HG02884 (cell line): ENCODE measurements around the gene L1TD1.
"Not testable (repeated sequence)": the region's sequence is repeated elsewhere in the genome, so short reads cannot be mapped to it uniquely, and the experiment has no call there.

Experiments
- ATAC-seq: cut with Tn5 transposase; IDR thresholded peaks from one replicate; pipeline ENCODE4 v1.9.1; 2021; ENCODE audit warnings: mild to moderate bottlenecking, moderate library complexity; ENCODE audit not compliant: unreplicated experiment

The L1TD1 gene

DNA sequence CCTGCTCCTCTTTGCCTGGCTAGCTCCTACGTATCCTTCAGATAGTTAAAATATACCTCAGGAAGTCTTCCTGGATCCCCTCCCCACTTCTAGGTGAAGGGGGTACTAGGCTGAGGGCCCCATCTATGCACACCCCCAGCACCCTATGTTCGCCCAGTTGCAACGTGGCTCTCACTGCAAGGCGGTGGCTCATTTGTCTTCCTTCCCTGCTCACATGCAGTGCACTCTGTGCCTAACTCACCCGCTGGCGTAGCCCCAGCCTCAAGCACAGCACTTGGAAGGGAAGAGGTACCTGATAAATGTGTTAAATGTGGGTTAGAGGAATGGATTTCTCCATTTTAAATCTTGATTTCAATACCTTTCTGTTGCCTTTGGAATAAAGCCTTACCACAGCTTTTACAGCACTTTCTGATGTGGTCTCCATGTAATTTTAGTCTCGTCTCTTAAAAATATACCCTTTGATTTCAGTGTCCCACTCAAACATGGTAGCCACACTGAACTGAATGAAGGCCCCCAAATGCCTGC lies 39.3 kb downstream of the L1TD1 start:
- ATAC-seq = no peak

DNA sequence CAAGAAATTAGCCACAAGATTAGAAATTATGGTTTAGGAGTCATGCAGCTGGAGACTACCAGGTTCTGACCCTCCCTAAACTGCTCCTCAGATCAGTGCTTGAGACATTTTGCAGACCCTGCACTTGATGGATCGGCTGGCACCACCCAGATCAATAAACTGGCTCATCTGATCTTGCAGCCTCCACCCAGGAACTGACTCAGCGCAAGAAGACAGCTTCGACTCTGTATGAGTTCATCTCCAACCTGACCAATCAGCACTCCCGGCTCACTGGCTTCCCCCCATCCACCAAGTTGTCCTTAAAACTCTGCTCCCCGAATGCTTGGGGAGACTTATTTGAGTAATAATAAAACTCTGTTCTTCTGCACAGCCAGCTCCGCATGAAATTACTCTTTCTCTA lies 40.0 kb downstream of the L1TD1 start:
- ATAC-seq = no peak

DNA sequence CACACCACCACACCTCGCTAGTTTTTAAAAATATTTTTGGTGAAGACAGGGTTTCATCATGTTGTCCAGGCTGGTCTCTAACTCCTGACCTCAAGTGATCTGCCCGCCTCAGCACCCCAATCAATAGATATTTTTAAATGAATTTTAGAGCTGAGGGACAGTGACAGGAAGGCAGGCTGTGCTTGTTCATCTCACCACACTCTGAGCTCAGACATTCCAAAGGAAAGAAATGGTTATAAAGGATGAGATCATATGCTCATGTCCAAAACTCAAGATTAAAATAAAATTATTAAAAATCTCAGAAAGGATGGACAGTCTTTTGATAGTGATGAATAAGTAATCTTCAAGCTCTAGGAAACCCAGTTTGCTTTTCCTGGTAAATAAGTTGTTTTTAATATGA lies 40.9 kb downstream of the L1TD1 start:
- ATAC-seq = no peak

DNA sequence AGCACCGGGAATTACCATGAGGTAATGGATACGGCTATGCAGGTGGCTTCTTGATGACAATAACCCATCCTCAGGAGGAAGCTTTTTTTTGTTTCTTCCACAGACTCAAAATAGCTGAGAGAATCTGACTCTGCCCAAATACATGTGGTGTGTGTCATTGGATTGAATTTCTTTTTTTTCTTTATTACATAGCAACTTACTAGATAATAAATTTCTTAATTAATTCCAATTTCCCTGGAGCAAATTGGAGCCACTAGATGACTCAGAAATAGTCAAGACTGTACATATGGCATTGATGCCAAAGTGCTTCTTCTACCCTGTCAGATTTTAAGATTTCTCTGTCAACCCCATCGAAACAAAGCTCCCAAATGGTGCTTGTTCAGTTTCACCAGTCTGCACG lies 42.7 kb downstream of the L1TD1 start:
- no peak for ATAC-seq

DNA sequence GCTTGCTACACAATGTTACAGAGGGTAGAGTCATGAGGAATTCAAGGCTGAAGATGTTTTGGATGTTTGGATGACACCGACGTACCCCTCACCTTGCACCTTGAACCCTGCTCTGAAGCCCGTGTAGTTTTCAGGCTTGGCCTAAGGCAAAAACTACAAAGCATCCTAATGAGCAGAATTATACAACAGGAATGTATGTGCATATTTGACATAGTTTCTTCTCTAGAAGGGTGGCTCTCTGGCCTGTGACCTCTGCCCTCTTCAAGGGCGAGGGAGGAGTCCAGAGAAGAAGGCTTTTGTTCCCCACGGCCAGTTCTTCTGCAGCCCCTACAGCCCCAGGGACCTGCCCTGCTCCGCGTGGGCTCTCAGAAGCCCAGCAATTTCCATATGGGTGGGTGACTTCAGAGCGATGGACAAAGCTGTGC lies 43.3 kb downstream of the L1TD1 start:
- ATAC-seq = no peak

DNA sequence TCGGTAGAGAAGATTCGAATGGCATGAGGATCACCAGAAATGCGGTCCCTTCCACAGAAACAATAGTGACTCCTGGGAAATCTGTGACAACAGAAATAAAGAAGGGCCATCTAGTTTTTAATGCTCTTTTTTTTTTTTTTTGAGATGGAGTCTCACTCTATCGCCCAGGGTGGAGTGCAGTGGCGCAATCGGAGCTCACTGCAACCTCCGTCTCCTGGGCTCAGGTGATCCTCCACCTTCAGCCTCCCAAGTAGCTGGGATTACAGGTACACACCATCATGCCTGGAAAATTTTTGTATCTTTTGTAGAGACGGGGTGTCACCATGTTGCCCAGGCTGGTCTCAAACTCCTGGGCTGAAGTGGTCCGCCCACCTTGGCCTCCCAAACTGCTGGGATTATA lies 43.9 kb downstream of the L1TD1 start:
- ATAC-seq = no peak

DNA sequence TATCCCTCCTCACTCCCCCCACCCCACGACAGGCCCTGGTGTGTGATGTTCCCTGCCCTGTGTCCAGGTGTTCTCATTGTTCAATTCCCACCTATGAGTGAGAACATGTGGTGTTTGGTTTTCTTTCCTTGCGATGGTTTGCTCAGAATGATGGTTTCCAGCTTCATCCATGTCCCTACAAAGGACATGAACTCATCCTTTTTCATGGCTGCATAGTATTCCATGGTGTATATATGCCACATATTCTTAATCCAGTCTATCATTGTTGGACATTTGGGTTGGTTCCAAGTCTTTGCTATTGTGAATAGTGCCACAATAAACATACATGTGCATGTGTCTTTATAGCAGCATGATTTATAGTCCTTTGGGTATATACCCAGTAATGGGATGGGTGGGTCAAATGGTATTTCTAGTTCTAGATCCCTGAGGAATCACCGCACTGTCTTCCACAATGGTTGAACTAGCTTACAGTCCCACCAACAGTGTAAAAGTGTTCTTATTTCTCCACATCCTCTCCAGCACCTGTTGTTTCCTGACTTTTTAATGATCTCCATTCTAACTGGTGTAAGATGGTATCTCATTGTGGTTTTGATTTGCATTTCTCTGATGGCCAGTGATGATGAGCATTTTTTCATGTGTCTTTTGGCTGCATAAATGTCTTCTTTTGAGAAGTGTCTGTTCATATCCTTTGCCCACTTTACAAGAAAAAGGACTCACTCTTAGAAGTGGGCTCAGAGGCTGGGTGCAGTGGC lies 45.2 kb downstream of the L1TD1 start:
- ATAC-seq = not testable (repeated sequence)

DNA sequence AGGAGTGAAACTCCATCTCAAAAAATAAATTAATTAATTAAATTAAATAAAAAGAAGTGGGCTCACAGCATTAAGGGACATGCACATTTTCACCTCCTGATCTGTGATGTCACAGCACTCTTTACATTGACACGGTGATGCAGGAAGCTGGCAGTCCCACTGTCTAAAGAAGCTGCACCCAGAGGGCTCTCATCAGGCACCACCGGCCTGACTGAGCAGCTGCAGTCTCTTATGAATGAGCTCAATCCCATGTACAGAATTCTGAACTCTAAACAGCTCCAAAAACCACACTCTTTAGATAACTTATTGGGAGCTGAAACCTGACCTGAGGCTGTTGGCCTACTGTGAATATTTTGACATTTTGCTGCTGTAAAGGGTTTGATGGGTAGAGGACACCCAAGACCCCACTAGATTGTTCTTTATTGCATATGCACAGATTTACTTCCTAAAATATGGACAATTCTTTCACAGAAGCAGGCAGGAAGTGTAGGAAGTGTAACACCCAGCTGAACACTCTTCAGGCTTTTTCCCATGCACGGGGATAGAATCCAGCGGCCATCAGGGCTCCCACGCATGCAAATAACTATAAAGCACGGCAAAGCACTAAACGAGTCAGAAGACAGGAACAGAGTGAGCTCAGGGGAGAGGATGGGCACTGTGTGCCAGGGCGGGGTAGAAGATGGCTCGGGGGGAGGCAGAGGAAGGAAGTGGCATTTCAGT lies 46.2 kb downstream of the L1TD1 start:
- no peak for ATAC-seq

DNA sequence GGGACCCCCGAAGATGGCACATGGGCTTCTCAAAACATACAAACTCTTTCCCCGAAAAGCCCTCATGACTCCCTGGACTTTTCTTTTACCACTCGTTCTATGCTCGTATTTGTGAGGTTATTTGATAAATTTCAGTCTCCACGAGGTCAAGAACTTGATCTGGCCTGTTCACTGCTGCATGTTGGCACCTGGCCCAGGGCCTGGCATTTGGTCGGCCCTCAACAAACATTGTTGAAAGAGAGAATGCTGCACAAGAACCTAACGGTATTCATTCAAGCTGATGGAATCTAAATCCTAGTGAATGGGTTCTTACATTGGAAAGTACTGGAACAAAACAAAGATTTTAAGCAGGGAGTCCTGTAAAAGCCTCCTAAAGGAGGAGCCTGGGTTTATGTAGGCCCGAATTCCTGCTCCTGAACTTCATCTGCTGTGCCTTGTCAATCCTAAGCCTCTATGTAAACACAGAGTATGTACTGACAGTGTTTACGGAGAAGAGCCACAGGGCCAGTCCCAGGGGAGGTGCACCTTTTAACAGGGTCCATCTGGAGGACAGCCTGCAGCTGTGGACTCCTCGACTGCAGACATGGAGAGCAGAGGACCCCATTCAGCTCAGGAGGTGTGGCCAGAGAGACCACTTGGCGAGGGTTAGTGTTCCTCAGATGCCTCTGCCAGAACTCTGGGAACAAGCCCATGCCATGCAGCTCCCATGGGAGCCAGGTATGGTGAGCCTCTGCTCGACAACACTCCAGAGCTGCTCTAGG lies 46.9 kb downstream of the L1TD1 start:
- no peak for ATAC-seq

DNA sequence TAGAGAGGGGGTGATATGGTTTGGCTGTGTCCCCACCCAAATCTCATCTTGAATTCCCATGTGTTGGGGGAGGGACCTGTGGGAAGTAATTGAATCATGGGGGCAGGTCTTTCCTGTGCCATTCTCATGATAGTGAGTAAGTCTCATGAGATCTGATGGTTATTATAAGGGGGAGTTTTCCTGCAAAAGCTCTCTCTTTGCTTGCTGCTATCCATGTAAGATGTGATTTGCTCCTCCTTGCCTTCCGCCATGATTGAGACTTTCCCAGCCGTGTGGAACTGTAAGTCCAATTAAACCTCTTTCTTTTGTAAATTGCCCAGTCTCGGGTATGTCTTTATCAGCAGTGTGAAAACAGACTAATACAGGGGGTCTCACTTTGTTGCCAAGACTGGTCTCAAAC lies 49.7 kb downstream of the L1TD1 start:
- ATAC-seq = not testable (repeated sequence)

DNA sequence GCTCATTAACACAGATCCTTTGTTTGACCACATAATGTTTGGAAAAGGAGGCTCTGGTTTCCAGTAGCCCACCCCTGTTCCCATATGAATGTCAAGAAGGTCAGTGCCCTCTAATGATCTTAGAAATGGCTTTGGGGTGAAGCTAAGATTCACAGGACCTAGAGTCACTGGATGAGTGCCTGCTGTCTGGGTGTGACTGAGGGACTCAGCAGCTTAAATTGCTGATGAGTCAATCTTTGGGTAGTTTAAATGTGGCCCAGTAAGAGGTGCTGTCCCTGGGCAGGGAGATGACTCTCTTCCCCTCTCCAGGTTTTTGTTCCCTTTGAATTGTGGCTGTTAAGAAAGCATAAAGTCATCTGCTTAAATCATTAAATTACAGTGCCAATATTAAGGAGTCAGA lies 50.6 kb downstream of the L1TD1 start:
- no peak for ATAC-seq

DNA sequence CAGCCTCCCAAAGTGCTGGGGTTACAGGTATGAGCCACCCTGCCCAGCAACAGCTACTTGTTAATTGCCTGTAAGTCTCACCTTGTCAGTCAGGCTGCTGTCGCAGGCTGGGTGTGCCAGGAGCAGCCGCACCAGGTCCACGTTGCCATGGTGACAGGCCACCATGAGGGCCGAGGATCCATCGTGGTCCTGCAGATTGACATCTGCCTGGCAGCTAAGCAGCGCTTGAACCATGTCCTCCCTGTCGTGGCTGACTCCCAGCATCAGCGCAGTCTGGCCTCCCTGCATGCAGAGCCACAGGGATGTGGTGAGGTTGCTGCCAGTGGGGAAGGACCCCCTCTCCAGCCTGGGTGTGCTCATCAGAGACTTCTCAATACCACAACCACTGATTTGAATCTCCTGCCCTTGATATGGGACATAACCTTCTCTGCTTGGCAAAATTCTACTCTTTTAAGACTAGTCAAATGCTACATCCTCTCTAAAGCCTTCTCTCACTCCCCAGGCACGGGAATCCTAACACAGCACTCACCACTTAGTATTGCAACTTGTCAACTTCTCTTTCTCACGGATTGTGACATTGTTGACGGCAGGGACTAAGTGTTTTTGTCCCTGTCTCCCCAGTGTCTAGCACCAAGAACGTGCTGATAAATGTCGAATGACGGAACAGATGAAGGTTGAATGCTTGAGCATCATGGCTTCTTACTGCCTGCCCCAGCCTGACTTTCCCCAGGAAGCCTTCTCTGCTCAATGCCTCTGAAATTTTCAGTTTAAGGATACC lies 52.9 kb downstream of the L1TD1 start:
- no peak for ATAC-seq

DNA sequence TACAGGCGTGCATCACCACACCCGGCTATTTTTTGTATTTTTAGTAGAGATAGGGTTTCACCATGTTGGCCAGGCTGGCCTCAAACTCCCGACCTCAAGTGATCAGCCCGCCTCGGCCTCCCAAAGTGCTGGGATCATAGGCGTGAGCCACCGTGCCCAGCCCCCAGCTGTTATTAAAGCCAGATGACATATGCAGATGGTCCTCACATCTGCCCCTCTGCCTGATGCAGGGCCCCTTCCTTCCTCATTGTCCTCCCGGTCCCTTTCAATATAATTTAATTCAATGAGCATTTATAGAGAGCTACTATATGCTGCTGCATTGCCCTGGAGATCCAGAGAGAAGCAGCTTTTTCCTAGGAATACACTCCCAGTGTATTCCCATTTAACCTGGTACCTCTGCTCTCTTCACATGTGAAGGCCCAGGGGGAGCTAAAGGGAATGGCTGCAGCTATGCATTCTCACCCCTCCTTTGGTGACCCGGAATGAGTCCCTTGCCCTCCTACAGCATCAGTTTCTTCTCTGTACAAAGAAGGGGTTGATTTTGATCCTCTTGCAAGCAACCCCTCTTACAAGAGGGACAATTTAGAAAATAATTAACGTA lies 55.6 kb downstream of the L1TD1 start:
- ATAC-seq = no peak

DNA sequence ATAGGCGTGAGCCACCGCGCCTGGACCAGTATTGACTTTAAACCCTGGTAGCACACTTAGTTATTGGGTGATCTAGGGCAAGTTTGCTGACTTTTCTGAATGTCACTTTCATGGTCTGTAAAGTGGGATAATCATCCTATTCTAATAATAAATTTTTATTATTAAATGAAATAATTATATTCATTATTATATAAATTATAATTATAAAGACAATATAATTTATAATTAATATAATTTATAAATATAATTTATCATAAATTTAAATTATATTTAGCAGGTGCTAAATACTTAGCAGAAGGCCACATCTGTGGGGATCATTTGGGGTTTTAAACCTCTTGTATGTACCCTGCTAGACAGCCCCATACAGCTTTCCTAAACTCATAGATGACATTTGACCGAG lies 64.9 kb downstream of the L1TD1 start:
- no peak for ATAC-seq

DNA sequence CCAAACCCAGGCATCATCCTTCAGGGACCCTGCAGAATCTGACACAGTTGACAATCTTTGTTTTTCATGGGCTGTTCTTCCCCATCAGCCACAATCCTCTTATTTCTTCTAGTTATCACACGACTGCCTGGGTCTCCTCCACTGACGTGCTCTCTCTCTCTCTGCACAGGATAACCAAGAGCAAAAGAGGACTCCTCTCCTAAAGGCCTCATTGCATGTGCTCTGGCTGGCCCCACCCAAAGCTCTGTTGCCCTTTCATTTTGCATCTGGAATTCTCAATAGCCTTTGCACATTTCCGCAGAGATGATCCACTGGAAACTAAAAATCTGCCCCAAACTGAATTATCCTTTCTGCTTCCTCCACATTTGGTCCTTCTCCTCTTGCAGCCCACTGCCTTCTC lies 66.0 kb downstream of the L1TD1 start:
- no peak for ATAC-seq
